Hepatocyte (in vitro differentiated cells): ENCODE data around the gene HMGB1. TPM values are rescaled to one million over a fixed set of nuclear protein-coding genes. Genes with fewer than 3 reads are reported as not detected.

Source experiments
- DNase-seq: peaks from one replicate; pipeline ENCODE4 v3.0.0-alpha.2; 2016; ENCODE audit warnings: low spot score
- H2AFZ ChIP-seq: fragments of 200-600 bp; sonication (generic); 2 replicates; pipeline ENCODE4 v1.6.0; 2016; ENCODE audit warnings: antibody characterized with exemption, mild to moderate bottlenecking
- H3K27ac ChIP-seq: fragments of 200-600 bp; sonication (generic); 2 replicates; pipeline ENCODE4 v1.5.1; 2016; ENCODE audit warnings: mild to moderate bottlenecking
- H3K27me3 ChIP-seq: fragments of 200-600 bp; sonication (generic); 2 replicates; pipeline ENCODE4 v1.6.1; 2016
- H3K36me3 ChIP-seq: fragments of 200-600 bp; sonication (generic); replicated peaks from 2 replicates; pipeline ENCODE4 v1.5.1; 2016; ENCODE audit warnings: low read depth; ENCODE audit not compliant: insufficient read depth
- H3K4me1 ChIP-seq: fragments of 200-600 bp; sonication (generic); 2 replicates; pipeline ENCODE4 v1.5.1; 2016; ENCODE audit warnings: mild to moderate bottlenecking, moderate library complexity; ENCODE audit not compliant: insufficient read depth
- H3K4me2 ChIP-seq: fragments of 200-600 bp; sonication (generic); 2 replicates; pipeline ENCODE4 v1.6.0; 2016
- H3K4me3 ChIP-seq: fragments of 200-600 bp; sonication (generic); 2 replicates; pipeline ENCODE4 v1.5.1; 2016; ENCODE audit warnings: mild to moderate bottlenecking
- H3K79me2 ChIP-seq: fragments of 200-600 bp; sonication (generic); 2 replicates; pipeline ENCODE4 v1.6.0; 2017; ENCODE audit warnings: mild to moderate bottlenecking
- H3K9me2 ChIP-seq: fragments of 200-600 bp; sonication (generic); replicated peaks from 2 replicates; pipeline ENCODE4 v1.6.0; 2017; ENCODE audit warnings: mild to moderate bottlenecking; ENCODE audit not compliant: insufficient read depth
- H3K9me3 ChIP-seq: fragments of 200-600 bp; sonication (generic); 2 replicates; pipeline ENCODE4 v1.5.1; 2016; ENCODE audit warnings: low read depth, mild to moderate bottlenecking
- H4K20me1 ChIP-seq: fragments of 200-600 bp; sonication (generic); 2 replicates; pipeline ENCODE4 v1.6.0; 2016; ENCODE audit warnings: mild to moderate bottlenecking; ENCODE audit not compliant: insufficient read depth, poor library complexity, severe bottlenecking
- CTCF ChIP-seq: fragments of 200-600 bp; sonication (generic); IDR thresholded peaks from 2 replicates; pipeline ENCODE4 v1.5.1; 2016; ENCODE audit warnings: antibody characterized with exemption, mild to moderate bottlenecking; ENCODE audit not compliant: poor library complexity
- EZH2 ChIP-seq: fragments of 200-600 bp; sonication (generic); IDR thresholded peaks from 2 replicates; pipeline ENCODE4 v1.6.1; 2016; ENCODE audit warnings: antibody characterized with exemption, mild to moderate bottlenecking, borderline replicate concordance
- EZH2phosphoT487 ChIP-seq: fragments of 200-600 bp; sonication (generic); IDR thresholded peaks from one replicate; pipeline ENCODE4 v1.6.1; 2018; ENCODE audit warnings: antibody characterized with exemption, mild to moderate bottlenecking, low read depth, moderate library complexity; ENCODE audit not compliant: unreplicated experiment, severe bottlenecking
- WGBS: methylation state at CpG from one replicate; pipeline ENCODE4 v1.1.6; 2016; ENCODE audit warnings: low lambda C conversion rate; ENCODE audit errors: missing lambda C conversion rate; 5-methylcytosine and 5-hydroxymethylcytosine counted together
- polyA plus RNA-seq: library from polyadenylated mRNA; unstranded; fragments of >200 nt; fragmentation: Nextera tagmentation; extraction: Ambion mirVana; gene quantifications from 2 replicates; pipeline ENCODE4 v1.2.1, GENCODE V29; 2016
- total RNA-seq: library from RNA; depleted of rRNA; stranded (reverse); fragments of >200 nt; gene quantifications from 2 replicates; pipeline ENCODE4 v1.2.3, GENCODE V29; 2014

HMGB1 gene
- total and polyA plus RNA-seq, 2 experiments from 2014 or later = 372 to 416 TPM

GRCh38 chr13:30442926-30443325, 22.8 kb downstream of the HMGB1 start:
- Histone ChIP-seq H3K4me2 (no peak overlapping the region), H3K27ac (no peak overlapping the region), H3K36me3 (no peaks in the 10 kb centered on the region), H3K9me3 (no peaks in the 10 kb centered on the region), H3K9me2 (no peaks in the 10 kb centered on the region), H3K4me1 (peaks cover 13% of the 10 kb centered on the region), H3K4me3 (no peak overlapping the region), H3K27me3 (no peaks in the 10 kb centered on the region), H2AFZ (no peak overlapping the region), H3K79me2 (no peaks in the 10 kb centered on the region), H4K20me1 (no peaks in the 10 kb centered on the region)
- TF ChIP-seq EZH2phosphoT487 = no peak
- TF ChIP-seq EZH2 = no peak
- no peak for TF ChIP-seq CTCF
- DNase-seq = no peak
- 77% methylated on average over 5 of the region's 5 CpGs for WGBS

GRCh38 chr13:30440910-30441703, 24.6 kb downstream of the HMGB1 start:
- no peak for DNase-seq
- Histone ChIP-seq H2AFZ (no peak overlapping the region), H3K79me2 (no peaks in the 10 kb centered on the region), H4K20me1 (no peaks in the 10 kb centered on the region), H3K4me1 (peaks cover 10% of the 10 kb centered on the region), H3K27ac (no peak overlapping the region), H3K4me3 (no peak overlapping the region), H3K9me2 (no peaks in the 10 kb centered on the region), H3K36me3 (no peaks in the 10 kb centered on the region), H3K27me3 (peaks cover 8% of the 10 kb centered on the region), H3K9me3 (no peaks in the 10 kb centered on the region), H3K4me2 (no peak overlapping the region)
- 59% methylated on average over 8 of the region's 8 CpGs for WGBS
- TF ChIP-seq EZH2phosphoT487 (no peak), EZH2 (no peak), CTCF (no peak)

DNA sequence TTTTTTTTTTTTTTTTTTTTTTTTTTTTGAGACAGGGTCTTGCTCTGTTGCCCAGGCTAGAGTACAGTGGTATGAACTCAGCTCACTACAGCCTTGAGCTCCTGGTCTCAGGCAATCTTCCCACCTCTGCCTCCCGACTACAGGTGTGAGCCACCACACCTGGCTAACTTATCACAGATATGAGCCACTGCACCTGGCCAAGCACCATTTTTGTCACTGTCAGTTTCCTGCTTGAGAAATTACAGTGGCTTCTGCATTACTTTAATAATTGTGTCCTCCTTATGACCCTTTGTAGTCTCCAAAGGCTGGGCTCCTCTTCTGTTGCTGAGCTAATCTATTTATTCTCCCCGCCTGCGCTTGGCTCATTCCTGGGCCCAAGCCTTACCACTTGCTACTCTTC, 27.4 kb downstream of the HMGB1 start:
- 88% methylated on average over 3 of the region's 3 CpGs for whole genome bisulfite sequencing
- Histone ChIP-seq H3K9me3 (no peaks in the 10 kb centered on the region), H3K27ac (no peak overlapping the region), H3K9me2 (no peaks in the 10 kb centered on the region), H3K36me3 (no peaks in the 10 kb centered on the region), H3K27me3 (peaks cover 8% of the 10 kb centered on the region), H3K79me2 (no peaks in the 10 kb centered on the region), H2AFZ (no peak overlapping the region), H3K4me2 (no peak overlapping the region), H4K20me1 (no peaks in the 10 kb centered on the region), H3K4me3 (no peak overlapping the region), H3K4me1 (no peaks in the 10 kb centered on the region)
- TF ChIP-seq EZH2phosphoT487 = no peak
- DNase-seq = no peak

DNA sequence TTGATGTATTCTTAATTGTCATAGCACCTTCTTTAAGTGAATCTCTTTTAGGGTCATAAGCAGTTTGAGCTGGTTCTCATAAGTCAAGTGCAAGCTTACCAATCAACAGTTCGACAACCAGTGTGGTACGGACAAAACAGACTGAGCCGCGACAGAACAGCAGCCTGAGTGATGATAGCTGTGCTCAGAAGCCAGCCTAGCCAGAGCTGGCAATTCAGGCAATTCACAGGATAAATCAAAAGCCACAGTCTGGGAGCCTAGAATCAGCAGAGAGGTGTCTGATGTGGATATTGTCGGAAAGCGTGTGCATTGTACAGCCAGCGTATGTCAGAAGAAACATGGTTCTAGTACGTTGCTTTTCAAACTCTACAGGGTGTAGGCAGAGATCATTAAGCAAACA, 28.6 kb downstream of the HMGB1 start:
- 89% methylated on average over 8 of the region's 8 CpGs for WGBS
- Histone ChIP-seq H2AFZ (no peak overlapping the region), H3K36me3 (no peaks in the 10 kb centered on the region)

More for the DNA sequence above, 28.6 kb downstream of the HMGB1 start:
- Histone ChIP-seq H3K9me2 (no peaks in the 10 kb centered on the region), H3K4me3 (no peak overlapping the region), H3K79me2 (no peaks in the 10 kb centered on the region), H3K4me1 (no peaks in the 10 kb centered on the region), H3K4me2 (no peak overlapping the region), H3K27ac (no peak overlapping the region), H3K27me3 (peaks cover 8% of the 10 kb centered on the region), H3K9me3 (no peaks in the 10 kb centered on the region), H4K20me1 (no peaks in the 10 kb centered on the region)
- TF ChIP-seq CTCF = no peak
- no peak for TF ChIP-seq EZH2phosphoT487
- no peak for TF ChIP-seq EZH2
- no peak for DNase-seq
